Measurements from ENCODE around the gene FHOD3. TPM values are rescaled to one million over a fixed set of nuclear protein-coding genes. Genes with fewer than 3 reads are reported as not detected.

Gene FHOD3
- total RNA-seq, 1 donor from 2014 or later = 5.9 TPM

DNA sequence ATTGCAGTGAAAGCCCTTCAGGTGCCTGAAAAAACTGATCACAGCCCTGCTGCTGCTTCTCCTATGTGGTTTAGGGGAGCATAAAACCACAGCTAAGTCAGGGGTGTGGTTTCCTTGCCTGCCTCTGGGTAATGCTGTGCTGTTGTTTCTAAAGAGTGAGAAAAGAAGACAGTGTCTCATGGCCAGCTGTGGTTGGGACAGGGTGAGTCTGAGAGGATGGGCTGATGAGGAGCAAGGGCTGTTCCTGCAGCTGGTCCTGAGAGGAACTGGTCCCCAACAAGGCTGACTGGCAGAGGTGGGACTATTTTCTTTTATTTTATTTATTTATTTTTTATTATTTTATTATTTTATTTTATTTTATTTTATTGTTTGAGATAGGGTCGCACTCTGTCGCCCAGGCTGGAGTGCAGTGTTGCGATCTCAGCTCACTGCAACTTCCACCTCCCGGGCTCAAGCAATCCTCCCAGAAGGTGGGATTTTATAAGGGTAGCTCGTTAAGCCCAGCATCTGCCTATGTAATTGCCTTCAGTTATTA, 236.7 kb downstream of the FHOD3 start:
- Mint-ChIP-seq H3K27me3 (ENCODE audit: low read depth, unreplicated experiment) (peaks cover 8% of the 10 kb centered on the region), H3K27ac (ENCODE audit: unreplicated experiment) (no peak overlapping the region), H3K4me3 (ENCODE audit: unreplicated experiment) (no peak overlapping the region), H3K36me3 (ENCODE audit: low read depth, unreplicated experiment) (peaks cover 2% of the 10 kb centered on the region), H3K9me3 (ENCODE audit: unreplicated experiment) (no peaks in the 10 kb centered on the region), H3K4me1 (ENCODE audit: low read depth, unreplicated experiment) (peaks cover 6% of the 10 kb centered on the region)
- FAIRE-seq (no peak), DNase-seq (ENCODE audit: low read depth) (peak; percentile 50)
- H3K9me3 ChIP-seq (ENCODE audit: insufficient read depth, low read depth, low read length) = no peaks in the 10 kb centered on the region
- no peaks in the 10 kb centered on the region for H3K79me2 ChIP-seq (ENCODE audit: insufficient read depth, low read length)
- H3K36me3 ChIP-seq (ENCODE audit: insufficient read depth, low read length) = no peaks in the 10 kb centered on the region
- H3K4me3 ChIP-seq (ENCODE audit: insufficient read depth, low read depth, low read length) = no peak overlapping the region
- H3K4me2 ChIP-seq (ENCODE audit: low read length) = no peak overlapping the region
- no peak overlapping the region for H2AFZ ChIP-seq (ENCODE audit: low read depth, low read length)
- H3K9ac ChIP-seq (ENCODE audit: low read length) = no peak overlapping the region
- no peaks in the 10 kb centered on the region for H3K27me3 ChIP-seq (ENCODE audit: insufficient read depth, low read length)
- peaks cover 4% of the 10 kb centered on the region for H4K20me1 ChIP-seq (ENCODE audit: insufficient read depth, low read length)
- H3K27ac ChIP-seq (ENCODE audit: low read depth, low read length) = no peak overlapping the region
- H3K4me1 ChIP-seq (ENCODE audit: insufficient read depth, low read length) = no peaks in the 10 kb centered on the region
- TF ChIP-seq EZH2 (IDR thresholded peaks at IDR 0.05; ENCODE audit: insufficient read depth, low read length) = no peak
- TF ChIP-seq, protein P1, sequence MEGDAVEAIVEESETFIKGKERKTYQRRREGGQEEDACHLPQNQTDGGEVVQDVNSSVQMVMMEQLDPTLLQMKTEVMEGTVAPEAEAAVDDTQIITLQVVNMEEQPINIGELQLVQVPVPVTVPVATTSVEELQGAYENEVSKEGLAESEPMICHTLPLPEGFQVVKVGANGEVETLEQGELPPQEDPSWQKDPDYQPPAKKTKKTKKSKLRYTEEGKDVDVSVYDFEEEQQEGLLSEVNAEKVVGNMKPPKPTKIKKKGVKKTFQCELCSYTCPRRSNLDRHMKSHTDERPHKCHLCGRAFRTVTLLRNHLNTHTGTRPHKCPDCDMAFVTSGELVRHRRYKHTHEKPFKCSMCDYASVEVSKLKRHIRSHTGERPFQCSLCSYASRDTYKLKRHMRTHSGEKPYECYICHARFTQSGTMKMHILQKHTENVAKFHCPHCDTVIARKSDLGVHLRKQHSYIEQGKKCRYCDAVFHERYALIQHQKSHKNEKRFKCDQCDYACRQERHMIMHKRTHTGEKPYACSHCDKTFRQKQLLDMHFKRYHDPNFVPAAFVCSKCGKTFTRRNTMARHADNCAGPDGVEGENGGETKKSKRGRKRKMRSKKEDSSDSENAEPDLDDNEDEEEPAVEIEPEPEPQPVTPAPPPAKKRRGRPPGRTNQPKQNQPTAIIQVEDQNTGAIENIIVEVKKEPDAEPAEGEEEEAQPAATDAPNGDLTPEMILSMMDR (IDR thresholded peaks at IDR 0.05; ENCODE audit: insufficient read depth, low read depth, low read length) = no peak

DNA sequence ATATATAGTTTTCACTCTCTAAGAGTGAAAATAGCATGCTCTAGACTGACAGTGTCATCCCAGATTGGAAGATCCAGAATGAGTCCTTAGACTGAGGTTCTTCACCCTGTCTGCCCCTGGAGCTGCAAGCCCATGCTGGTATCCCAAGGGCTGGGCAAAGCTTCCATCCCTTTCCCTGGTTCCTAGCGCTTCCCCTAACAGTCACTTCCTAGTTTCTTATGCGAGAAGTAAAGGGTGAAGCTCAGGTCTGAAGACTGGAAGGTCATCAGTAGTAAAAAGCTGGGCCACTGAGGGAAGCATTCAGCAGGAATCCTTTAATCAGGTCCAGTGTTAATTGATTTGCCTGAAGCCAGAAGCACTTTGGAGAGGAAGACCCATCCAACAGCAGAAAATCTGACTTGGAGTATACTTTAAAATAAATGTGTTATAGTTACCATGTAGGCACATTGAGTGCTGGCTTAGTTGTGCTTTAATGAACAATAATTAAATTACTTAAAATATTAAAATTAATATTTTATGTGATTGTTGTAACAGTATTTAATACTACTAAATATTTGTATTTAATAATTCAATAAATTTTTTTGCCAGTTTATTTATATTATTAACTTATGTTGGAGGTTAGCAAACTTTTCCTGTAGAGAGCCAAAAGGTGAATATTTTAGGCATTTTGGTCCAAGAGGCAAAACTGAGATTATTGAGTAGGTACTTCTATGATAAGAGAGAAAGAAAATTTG, 237.9 kb downstream of the FHOD3 start:
- Mint-ChIP-seq H3K36me3 (ENCODE audit: low read depth, unreplicated experiment) (peaks cover 2% of the 10 kb centered on the region), H3K4me1 (ENCODE audit: low read depth, unreplicated experiment) (peaks cover 6% of the 10 kb centered on the region), H3K27ac (ENCODE audit: unreplicated experiment) (no peak overlapping the region), H3K4me3 (ENCODE audit: unreplicated experiment) (no peak overlapping the region), H3K9me3 (ENCODE audit: unreplicated experiment) (no peaks in the 10 kb centered on the region), H3K27me3 (ENCODE audit: low read depth, unreplicated experiment) (peaks cover 8% of the 10 kb centered on the region)
- FAIRE-seq (no peak), DNase-seq (ENCODE audit: low read depth) (no peak)
- no peaks in the 10 kb centered on the region for H3K79me2 ChIP-seq (ENCODE audit: insufficient read depth, low read length)
- no peak overlapping the region for H3K27ac ChIP-seq (ENCODE audit: low read depth, low read length)
- H2AFZ ChIP-seq (ENCODE audit: low read depth, low read length) = no peak overlapping the region
- TF ChIP-seq EZH2 (IDR thresholded peaks at IDR 0.05; ENCODE audit: insufficient read depth, low read length) = no peak
- TF ChIP-seq, protein P1 (IDR thresholded peaks at IDR 0.05; ENCODE audit: insufficient read depth, low read depth, low read length) = no peak
- no peaks in the 10 kb centered on the region for H3K36me3 ChIP-seq (ENCODE audit: insufficient read depth, low read length)
- H3K27me3 ChIP-seq (ENCODE audit: insufficient read depth, low read length) = no peaks in the 10 kb centered on the region
- no peaks in the 10 kb centered on the region for H3K4me1 ChIP-seq (ENCODE audit: insufficient read depth, low read length)
- H3K9ac ChIP-seq (ENCODE audit: low read length) = no peak overlapping the region
- no peaks in the 10 kb centered on the region for H3K9me3 ChIP-seq (ENCODE audit: insufficient read depth, low read depth, low read length)
- no peak overlapping the region for H3K4me3 ChIP-seq (ENCODE audit: insufficient read depth, low read depth, low read length)
- H3K4me2 ChIP-seq (ENCODE audit: low read length) = no peak overlapping the region
- H4K20me1 ChIP-seq (ENCODE audit: insufficient read depth, low read length) = peaks cover 4% of the 10 kb centered on the region

- DNase-seq (ENCODE audit: low read depth) (no peak), FAIRE-seq (no peak)
- Histone ChIP-seq H3K79me2 (ENCODE audit: insufficient read depth, low read length) (no peaks in the 10 kb centered on the region), H3K9ac (ENCODE audit: low read length) (no peak overlapping the region), H3K9me3 (ENCODE audit: insufficient read depth, low read depth, low read length) (no peaks in the 10 kb centered on the region), H3K4me2 (ENCODE audit: low read length) (no peak overlapping the region), H3K4me1 (ENCODE audit: insufficient read depth, low read length) (no peaks in the 10 kb centered on the region), H3K27ac (ENCODE audit: low read depth, low read length) (no peak overlapping the region), H3K36me3 (ENCODE audit: insufficient read depth, low read length) (no peaks in the 10 kb centered on the region), H3K4me3 (ENCODE audit: insufficient read depth, low read depth, low read length) (no peak overlapping the region), H2AFZ (ENCODE audit: low read depth, low read length) (no peak overlapping the region), H4K20me1 (ENCODE audit: insufficient read depth, low read length) (peaks cover 4% of the 10 kb centered on the region), H3K27me3 (ENCODE audit: insufficient read depth, low read length) (no peaks in the 10 kb centered on the region)
- Mint-ChIP-seq H3K4me3 (ENCODE audit: unreplicated experiment) (no peak overlapping the region), H3K4me1 (ENCODE audit: low read depth, unreplicated experiment) (peaks cover 6% of the 10 kb centered on the region), H3K27me3 (ENCODE audit: low read depth, unreplicated experiment) (peaks cover 8% of the 10 kb centered on the region), H3K27ac (ENCODE audit: unreplicated experiment) (no peak overlapping the region), H3K9me3 (ENCODE audit: unreplicated experiment) (no peaks in the 10 kb centered on the region), H3K36me3 (ENCODE audit: low read depth, unreplicated experiment) (peaks cover 2% of the 10 kb centered on the region)
- TF ChIP-seq, protein P1 (IDR thresholded peaks at IDR 0.05; ENCODE audit: insufficient read depth, low read depth, low read length) = no peak
- TF ChIP-seq EZH2 (IDR thresholded peaks at IDR 0.05; ENCODE audit: insufficient read depth, low read length) = no peak
These were observed 238.9 kb downstream of the FHOD3 start for GRCh38 chr18:36536426-36536825.
